Measurements from ENCODE around the gene AACS. TPM values are rescaled to one million over a fixed set of nuclear protein-coding genes. Genes with fewer than 3 reads are reported as not detected.
"Not testable (repeated sequence)": the region's sequence is repeated elsewhere in the genome, so short reads cannot be mapped to it uniquely, and the experiment has no call there.

The AACS gene
- total and polyA plus RNA-seq, 4 donors: 6.6 to 27.4 (median 12.1) TPM

DNA sequence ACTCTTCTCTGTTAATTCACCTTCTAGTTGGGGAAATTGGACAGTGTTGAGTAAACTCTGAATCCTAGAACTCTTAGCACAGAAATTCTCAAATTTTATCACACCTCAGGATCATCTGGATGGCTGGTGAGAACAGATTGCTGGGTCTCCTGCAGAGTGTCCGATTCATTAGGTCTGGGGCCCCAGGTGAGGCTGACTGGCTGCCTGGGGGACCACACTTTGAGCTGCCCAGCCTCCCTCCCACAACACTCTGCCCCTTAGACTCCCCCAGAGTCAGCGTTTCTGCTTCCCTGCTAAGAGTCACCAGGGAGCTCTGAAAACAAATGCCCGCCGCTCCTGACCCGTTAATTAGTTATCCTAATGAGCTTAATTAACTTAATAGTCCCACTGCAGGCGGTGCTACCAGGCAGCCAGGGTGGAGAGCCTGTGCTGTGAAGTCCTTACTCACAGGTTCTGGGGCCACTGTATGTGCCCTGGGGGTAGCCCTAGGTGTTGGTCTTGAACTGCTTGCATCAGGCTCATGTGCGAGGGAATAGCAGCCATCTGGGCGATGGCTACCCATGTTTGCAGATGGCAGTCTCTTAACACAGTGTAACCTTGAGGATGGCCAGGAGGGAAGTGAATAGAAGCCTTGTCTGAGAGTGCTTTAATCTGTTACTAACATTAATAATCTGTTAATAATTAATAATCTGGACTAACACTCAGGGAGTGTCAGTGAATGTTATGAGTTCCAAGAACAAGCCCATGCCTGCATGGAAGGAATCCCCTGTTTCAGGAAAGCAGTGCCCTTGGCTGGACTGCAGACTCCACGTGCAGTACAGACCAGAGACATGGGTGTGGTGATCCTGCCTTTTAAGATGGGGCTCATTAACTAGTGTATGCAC is 35.6 kb downstream of the AACS start:
- intact Hi-C loops (cut with DNase I): no loop called here
- no peaks in the 10 kb centered on the region for H3K27me3 ChIP-seq (ENCODE audit: control insufficient read depth in 1 of 2, insufficient read depth in 2 of 2, low read length in 1 of 2)
- H3K27ac ChIP-seq (ENCODE audit: low read depth in 1 of 2, low read length in 2 of 2): no peak overlapping the region
- H3K4me1 ChIP-seq (ENCODE audit: control insufficient read depth in 1 of 2, insufficient read depth in 2 of 2, low read length in 2 of 2): no peaks in the 10 kb centered on the region
- no peak overlapping the region for H3K4me3 ChIP-seq (ENCODE audit: low read length in 2 of 2)
- no peak for ATAC-seq (ENCODE audit: low FRiP score)
- H3K36me3 ChIP-seq (ENCODE audit: control insufficient read depth in 1 of 2, insufficient read depth in 2 of 2, low read length in 1 of 2): peaks cover 0 to 2% of the 10 kb centered on the region in 2 donors
- DNase-seq: no peak
- 85 to 88% methylated on average over 9 of the region's 9 CpGs for WGBS, 2 donors
- no peaks in the 10 kb centered on the region for H3K9me3 ChIP-seq (ENCODE audit: control insufficient read depth, low read length)

DNA sequence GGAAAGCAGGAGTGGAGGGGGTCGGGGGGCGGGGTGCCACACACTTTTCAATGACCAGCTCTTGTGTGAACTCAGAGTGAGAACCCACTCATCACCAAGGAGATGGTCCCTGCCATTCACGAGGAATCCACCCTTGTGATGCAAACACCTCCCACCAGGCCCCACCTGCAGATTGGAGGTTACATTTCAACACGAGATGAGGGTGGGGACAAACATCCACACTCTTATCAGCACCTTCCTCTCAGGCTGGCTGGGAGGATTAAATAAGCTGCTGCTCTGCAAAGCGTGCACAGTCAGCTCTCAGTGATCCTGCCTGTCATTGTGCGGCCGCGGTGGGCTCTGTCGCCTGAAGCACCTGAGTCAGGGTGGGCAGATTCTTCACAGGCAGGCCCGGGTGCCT is 39.7 kb downstream of the AACS start:
- ATAC-seq (ENCODE audit: low FRiP score) (no peak), DNase-seq (no peak)
- Histone ChIP-seq H3K4me3 (ENCODE audit: low read length in 2 of 2) (no peak overlapping the region), H3K36me3 (ENCODE audit: control insufficient read depth in 1 of 2, insufficient read depth in 2 of 2, low read length in 1 of 2) (peaks cover 0 to 4% of the 10 kb centered on the region in 2 donors), H3K27me3 (ENCODE audit: control insufficient read depth in 1 of 2, insufficient read depth in 2 of 2, low read length in 1 of 2) (no peaks in the 10 kb centered on the region), H3K4me1 (ENCODE audit: control insufficient read depth in 1 of 2, insufficient read depth in 2 of 2, low read length in 2 of 2) (no peaks in the 10 kb centered on the region), H3K9me3 (ENCODE audit: control insufficient read depth, low read length) (no peaks in the 10 kb centered on the region), H3K27ac (ENCODE audit: low read depth in 1 of 2, low read length in 2 of 2) (no peak overlapping the region)
- intact Hi-C loops (cut with DNase I): no loop called here
- 88 to 89% methylated on average over 10 of the region's 10 CpGs for WGBS, 2 donors

DNA sequence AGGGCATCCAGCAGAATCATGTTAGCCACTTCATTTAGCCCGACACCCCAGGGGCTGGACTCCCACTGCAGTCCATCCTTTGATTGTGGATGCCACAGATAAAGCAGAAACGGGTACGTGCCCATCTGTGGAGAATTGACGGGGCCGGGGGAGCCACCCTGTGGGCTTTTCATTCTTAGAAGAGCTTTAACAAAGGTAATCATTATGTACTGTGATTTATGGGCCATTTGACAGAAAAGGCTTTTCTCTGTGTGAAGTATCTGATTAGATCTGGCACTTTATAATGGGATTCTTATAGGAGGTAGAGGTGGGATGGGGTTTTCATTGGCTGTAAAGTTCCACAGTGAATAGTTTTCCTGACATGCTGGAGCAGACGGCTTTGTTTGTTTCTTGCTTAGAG is 40.4 kb downstream of the AACS start:
- intact Hi-C loops (cut with DNase I): no loop called here

DNA sequence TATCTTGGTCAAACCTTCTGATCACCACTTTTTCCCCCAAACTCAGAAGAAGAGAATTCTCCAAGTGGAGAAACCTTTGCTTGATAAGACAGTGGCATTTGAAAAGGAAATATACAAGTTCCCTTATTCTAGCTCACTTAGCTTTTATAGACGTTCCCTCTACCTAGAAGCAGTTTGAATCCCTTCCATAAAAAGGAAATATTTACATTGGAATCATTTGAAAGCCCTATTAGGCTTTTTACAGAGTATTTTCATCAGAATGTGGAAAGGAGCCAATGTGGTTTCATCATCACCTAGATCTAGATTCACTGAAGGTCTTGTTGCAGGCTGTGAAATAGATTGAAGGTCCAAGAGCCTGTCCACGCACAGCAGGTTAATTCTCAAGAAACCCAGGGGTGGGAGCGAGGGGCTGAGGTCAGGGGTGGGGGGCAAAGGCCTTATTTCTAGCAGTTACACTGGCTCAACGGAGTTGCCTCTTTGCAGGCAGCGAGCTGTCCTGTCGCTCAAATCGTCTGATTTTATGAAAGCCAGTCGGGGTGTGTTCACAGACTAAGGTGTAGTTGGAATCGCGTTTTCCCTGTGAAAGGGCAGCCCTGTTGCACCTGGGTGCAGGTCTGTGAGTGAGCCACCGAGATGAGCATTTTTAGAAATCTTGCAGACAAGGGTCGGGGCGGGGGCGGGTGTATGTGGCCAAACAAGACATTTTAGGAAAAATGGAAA is 45.6 kb downstream of the AACS start:
- H3K4me3 ChIP-seq (ENCODE audit: low read length in 2 of 2): no peak overlapping the region
- H3K27me3 ChIP-seq (ENCODE audit: control insufficient read depth in 1 of 2, insufficient read depth in 2 of 2, low read length in 1 of 2): no peaks in the 10 kb centered on the region
- WGBS, 2 donors: 87 to 88% methylated on average over 14 of the region's 14 CpGs
- ATAC-seq (ENCODE audit: low FRiP score): no peak
- intact Hi-C loops (cut with DNase I): no loop called here
- H3K9me3 ChIP-seq (ENCODE audit: control insufficient read depth, low read length): no peaks in the 10 kb centered on the region
- H3K27ac ChIP-seq (ENCODE audit: low read depth in 1 of 2, low read length in 2 of 2): no peak overlapping the region
- no peaks in the 10 kb centered on the region for H3K4me1 ChIP-seq (ENCODE audit: control insufficient read depth in 1 of 2, insufficient read depth in 2 of 2, low read length in 2 of 2)
- DNase-seq: no peak
- peaks cover 0 to 4% of the 10 kb centered on the region in 2 donors for H3K36me3 ChIP-seq (ENCODE audit: control insufficient read depth in 1 of 2, insufficient read depth in 2 of 2, low read length in 1 of 2)

More for the DNA sequence above, 40.4 kb downstream of the AACS start:
- 80 to 89% methylated on average over 6 of the region's 6 CpGs for WGBS, 2 donors
- ATAC-seq (ENCODE audit: low FRiP score) (no peak), DNase-seq (no peak)
- no peaks in the 10 kb centered on the region for H3K27me3 ChIP-seq (ENCODE audit: control insufficient read depth in 1 of 2, insufficient read depth in 2 of 2, low read length in 1 of 2)
- peaks cover 0 to 4% of the 10 kb centered on the region in 2 donors for H3K36me3 ChIP-seq (ENCODE audit: control insufficient read depth in 1 of 2, insufficient read depth in 2 of 2, low read length in 1 of 2)
- no peak overlapping the region for H3K4me3 ChIP-seq (ENCODE audit: low read length in 2 of 2)
- H3K9me3 ChIP-seq (ENCODE audit: control insufficient read depth, low read length): no peaks in the 10 kb centered on the region
- H3K4me1 ChIP-seq (ENCODE audit: control insufficient read depth in 1 of 2, insufficient read depth in 2 of 2, low read length in 2 of 2): no peaks in the 10 kb centered on the region
- H3K27ac ChIP-seq (ENCODE audit: low read depth in 1 of 2, low read length in 2 of 2): no peak overlapping the region

DNA sequence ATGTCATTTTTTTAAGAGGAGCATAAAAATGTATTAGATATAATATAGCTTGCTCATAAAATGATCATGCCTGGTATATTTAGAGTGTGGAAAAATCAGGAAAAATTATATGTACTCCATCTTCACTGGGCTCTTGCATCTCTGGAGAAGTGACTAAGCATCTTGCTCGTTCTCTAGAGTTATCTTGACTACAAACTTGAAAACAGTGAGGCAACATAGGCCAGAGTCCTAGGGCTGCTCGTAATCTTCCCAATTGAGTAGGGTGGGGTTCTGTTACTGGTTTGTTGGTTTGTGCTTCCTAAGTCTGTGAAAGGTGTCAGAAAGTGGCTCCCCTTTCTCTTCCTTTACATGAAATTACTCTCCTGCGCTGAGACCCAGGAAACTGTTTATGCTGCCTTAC is 46.2 kb downstream of the AACS start:
- 91 to 92% methylated on average over 3 of the region's 3 CpGs for WGBS, 2 donors
- Histone ChIP-seq H3K4me1 (ENCODE audit: control insufficient read depth in 1 of 2, insufficient read depth in 2 of 2, low read length in 2 of 2) (no peaks in the 10 kb centered on the region), H3K9me3 (ENCODE audit: control insufficient read depth, low read length) (no peaks in the 10 kb centered on the region), H3K27me3 (ENCODE audit: control insufficient read depth in 1 of 2, insufficient read depth in 2 of 2, low read length in 1 of 2) (no peaks in the 10 kb centered on the region), H3K27ac (ENCODE audit: low read depth in 1 of 2, low read length in 2 of 2) (no peak overlapping the region), H3K4me3 (ENCODE audit: low read length in 2 of 2) (no peak overlapping the region), H3K36me3 (ENCODE audit: control insufficient read depth in 1 of 2, insufficient read depth in 2 of 2, low read length in 1 of 2) (peaks cover 0 to 4% of the 10 kb centered on the region in 2 donors)
- intact Hi-C loops (cut with DNase I): no loop called here
- DNase-seq (no peak), ATAC-seq (ENCODE audit: low FRiP score) (no peak)

DNA sequence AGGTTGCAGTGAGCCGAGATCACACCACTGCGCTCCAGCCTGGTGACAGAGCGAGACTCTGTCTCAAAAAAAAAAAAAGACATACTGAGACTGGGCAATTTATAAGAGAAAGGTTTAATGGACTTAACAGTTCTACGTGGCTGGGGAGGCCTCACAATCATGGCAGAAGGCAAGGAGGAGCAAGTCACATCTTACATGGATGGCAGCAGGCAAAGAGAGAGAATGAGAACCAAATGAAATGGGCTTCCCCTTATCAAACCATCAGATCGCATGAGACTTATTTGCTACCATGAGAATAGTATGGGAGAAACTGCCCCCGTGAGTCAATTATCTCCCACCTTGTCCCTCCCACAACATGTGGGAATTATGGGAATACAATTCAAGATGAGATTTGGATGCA is 47.4 kb downstream of the AACS start:
- H3K4me1 ChIP-seq (ENCODE audit: control insufficient read depth in 1 of 2, insufficient read depth in 2 of 2, low read length in 2 of 2); H3K36me3 ChIP-seq (ENCODE audit: control insufficient read depth in 1 of 2, insufficient read depth in 2 of 2, low read length in 1 of 2); H3K9me3 ChIP-seq (ENCODE audit: control insufficient read depth, low read length); H3K27me3 ChIP-seq (ENCODE audit: control insufficient read depth in 1 of 2, insufficient read depth in 2 of 2, low read length in 1 of 2); ATAC-seq (ENCODE audit: low FRiP score); H3K27ac ChIP-seq (ENCODE audit: low read depth in 1 of 2, low read length in 2 of 2); DNase-seq; H3K4me3 ChIP-seq (ENCODE audit: low read length in 2 of 2); intact Hi-C loops (cut with DNase I): not testable (repeated sequence)
- WGBS, 2 donors: 95 to 98% methylated on average over 5 to 6 of the region's 6 CpGs

DNA sequence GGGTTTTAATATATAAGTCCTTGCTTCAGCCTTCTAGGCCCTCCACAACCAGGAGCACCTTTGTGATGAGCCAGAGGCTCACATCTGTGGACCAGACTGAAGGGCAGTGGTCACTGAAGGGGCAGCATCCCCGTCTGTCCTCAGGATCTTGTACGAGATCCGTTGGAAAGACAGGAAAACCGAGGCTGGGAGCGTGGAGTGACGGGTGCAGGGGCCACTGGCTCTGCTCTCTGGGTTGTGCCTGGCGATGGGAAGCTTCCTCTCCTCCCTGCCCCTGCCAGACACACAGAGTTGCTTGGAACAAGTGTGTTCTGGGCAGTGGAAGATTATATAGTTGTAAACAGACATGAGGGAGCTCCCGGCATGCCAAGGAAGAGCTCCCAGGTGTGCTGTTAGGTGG is 48.0 kb downstream of the AACS start:
- whole genome bisulfite sequencing, 2 donors: 94% methylated on average over 8 of the region's 8 CpGs
- Histone ChIP-seq H3K4me1 (ENCODE audit: control insufficient read depth in 1 of 2, insufficient read depth in 2 of 2, low read length in 2 of 2) (no peaks in the 10 kb centered on the region), H3K4me3 (ENCODE audit: low read length in 2 of 2) (no peak overlapping the region), H3K27ac (ENCODE audit: low read depth in 1 of 2, low read length in 2 of 2) (no peak overlapping the region), H3K36me3 (ENCODE audit: control insufficient read depth in 1 of 2, insufficient read depth in 2 of 2, low read length in 1 of 2) (peaks cover 0 to 5% of the 10 kb centered on the region in 2 donors), H3K9me3 (ENCODE audit: control insufficient read depth, low read length) (no peaks in the 10 kb centered on the region), H3K27me3 (ENCODE audit: control insufficient read depth in 1 of 2, insufficient read depth in 2 of 2, low read length in 1 of 2) (no peaks in the 10 kb centered on the region)
- no peak for ATAC-seq (ENCODE audit: low FRiP score)
- intact Hi-C loops (cut with DNase I): no loop called here
- no peak for DNase-seq

DNA sequence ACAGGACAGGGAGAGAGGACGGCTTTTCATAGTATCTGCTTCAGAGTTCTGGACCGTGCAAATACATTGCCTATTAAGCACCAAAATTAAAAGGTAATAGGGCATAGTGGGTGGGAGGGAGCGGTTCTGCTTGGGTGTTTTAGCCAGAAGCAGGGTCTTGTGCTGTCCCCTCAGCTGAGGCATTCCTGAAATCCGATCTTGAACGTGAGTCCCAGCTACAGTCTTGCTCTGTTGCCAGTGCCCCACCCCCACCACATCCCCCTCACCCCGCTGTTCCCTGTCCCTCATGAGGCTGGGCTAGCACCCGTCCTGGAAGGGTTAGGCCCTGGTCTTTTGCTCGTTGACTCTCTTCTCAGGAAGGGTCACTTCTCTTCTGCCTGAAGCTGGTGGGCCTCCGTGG is 48.6 kb downstream of the AACS start:
- no peak for DNase-seq
- Histone ChIP-seq H3K9me3 (ENCODE audit: control insufficient read depth, low read length) (no peaks in the 10 kb centered on the region), H3K27me3 (ENCODE audit: control insufficient read depth in 1 of 2, insufficient read depth in 2 of 2, low read length in 1 of 2) (no peaks in the 10 kb centered on the region), H3K36me3 (ENCODE audit: control insufficient read depth in 1 of 2, insufficient read depth in 2 of 2, low read length in 1 of 2) (peaks cover 0 to 8% of the 10 kb centered on the region in 2 donors), H3K27ac (ENCODE audit: low read depth in 1 of 2, low read length in 2 of 2) (no peak overlapping the region), H3K4me1 (ENCODE audit: control insufficient read depth in 1 of 2, insufficient read depth in 2 of 2, low read length in 2 of 2) (no peaks in the 10 kb centered on the region), H3K4me3 (ENCODE audit: low read length in 2 of 2) (no peak overlapping the region)
- WGBS, 2 donors: 74 to 78% methylated on average over 9 of the region's 9 CpGs
- intact Hi-C loops (cut with DNase I): no loop called here
- ATAC-seq (ENCODE audit: low FRiP score): no peak
